ENCODE data around the gene FSD2.
A peak's percentile ranks its signal among the peaks of the same experiment; 100 is the strongest.

The FSD2 gene, protein sequence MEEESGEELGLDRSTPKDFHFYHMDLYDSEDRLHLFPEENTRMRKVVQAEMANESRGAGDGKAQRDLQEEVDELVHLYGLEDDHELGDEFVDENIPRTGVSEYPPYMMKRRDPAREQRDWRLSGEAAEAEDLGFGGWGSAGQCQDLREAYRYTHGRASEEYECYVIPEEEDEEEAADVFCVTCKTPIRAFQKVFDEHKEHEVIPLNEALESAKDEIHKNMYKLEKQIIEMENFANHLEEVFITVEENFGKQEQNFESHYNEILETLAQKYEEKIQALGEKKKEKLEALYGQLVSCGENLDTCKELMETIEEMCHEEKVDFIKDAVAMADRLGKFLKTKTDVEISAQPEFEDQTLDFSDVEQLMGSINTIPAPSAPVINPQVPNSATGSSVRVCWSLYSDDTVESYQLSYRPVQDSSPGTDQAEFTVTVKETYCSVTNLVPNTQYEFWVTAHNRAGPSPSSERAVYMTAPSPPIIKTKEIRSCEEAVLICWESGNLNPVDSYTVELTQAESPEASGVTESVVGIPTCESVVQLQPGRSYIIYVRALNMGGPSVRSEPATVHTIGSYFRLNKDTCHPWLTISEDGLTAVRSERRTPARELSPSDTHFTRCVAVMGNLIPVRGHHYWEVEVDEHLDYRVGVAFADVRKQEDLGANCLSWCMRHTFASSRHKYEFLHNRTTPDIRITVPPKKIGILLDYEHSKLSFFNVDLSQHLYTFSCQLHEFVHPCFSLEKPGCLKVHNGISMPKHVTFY

DNA sequence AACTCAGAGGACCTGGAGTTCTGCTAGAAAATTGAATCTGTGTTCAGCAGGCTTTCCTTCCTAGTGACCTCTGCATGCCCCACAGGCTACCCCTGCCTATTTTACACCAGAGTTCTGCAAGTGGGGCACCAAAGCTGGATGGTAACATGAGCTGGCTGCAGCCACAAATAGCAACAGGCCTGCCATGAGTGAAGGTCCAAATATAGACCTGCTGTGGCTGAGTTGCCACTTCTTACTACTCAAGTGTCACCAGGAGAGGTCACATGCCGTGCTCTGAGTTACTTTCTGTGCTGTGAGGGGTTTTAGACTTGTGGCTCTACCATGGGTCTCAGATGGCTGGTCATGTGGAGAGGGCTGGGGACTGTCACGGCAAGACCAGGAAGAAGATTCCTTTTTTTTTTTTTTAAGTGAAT lies at the start of gene FSD2:
FSD2 (minus strand) TSS at position 76 of the 413 bp plus-strand sequence. CDS start 18,679 bp downstream, outside the sequence.
- TF ChIP-seq, protein P1, sequence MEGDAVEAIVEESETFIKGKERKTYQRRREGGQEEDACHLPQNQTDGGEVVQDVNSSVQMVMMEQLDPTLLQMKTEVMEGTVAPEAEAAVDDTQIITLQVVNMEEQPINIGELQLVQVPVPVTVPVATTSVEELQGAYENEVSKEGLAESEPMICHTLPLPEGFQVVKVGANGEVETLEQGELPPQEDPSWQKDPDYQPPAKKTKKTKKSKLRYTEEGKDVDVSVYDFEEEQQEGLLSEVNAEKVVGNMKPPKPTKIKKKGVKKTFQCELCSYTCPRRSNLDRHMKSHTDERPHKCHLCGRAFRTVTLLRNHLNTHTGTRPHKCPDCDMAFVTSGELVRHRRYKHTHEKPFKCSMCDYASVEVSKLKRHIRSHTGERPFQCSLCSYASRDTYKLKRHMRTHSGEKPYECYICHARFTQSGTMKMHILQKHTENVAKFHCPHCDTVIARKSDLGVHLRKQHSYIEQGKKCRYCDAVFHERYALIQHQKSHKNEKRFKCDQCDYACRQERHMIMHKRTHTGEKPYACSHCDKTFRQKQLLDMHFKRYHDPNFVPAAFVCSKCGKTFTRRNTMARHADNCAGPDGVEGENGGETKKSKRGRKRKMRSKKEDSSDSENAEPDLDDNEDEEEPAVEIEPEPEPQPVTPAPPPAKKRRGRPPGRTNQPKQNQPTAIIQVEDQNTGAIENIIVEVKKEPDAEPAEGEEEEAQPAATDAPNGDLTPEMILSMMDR (IDR thresholded peaks at IDR 0.05; ENCODE audit: low read depth, low read length): no peak
- no peak for DNase-seq
- Histone ChIP-seq H3K27ac (no peak within 1 kb of the TSS), H3K36me3 (no peaks in the 10 kb centered on the region), H3K4me3 (ENCODE audit: low read depth, low read length) (no peak within 1 kb of the TSS), H3K9me3 (ENCODE audit: severe bottlenecking) (no peaks in the 10 kb centered on the region), H3K27me3 (ENCODE audit: insufficient read depth, low read depth, severe bottlenecking) (no peaks in the 10 kb centered on the region)

DNA sequence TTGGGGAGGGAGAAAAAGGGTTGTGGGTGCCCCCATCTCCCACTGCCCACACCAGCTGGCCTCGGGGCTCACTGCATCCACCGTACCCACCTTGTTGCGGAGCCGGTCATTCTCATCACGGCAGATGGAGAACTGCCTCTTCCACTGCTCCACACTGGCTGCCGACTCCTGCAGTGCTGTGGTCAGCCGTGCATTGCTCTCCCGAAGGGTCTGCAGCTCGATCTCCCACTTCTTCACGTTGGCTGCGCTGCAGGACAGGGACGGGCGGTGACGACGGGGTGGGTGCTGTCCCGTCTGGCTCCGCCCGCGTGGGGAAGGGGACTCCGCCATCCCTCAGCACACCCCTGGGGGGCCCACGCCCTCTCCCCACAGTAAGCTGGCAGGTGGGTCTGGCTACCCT lies 48.7 kb upstream of the FSD2 start:
- Histone ChIP-seq H3K4me3 (ENCODE audit: low read depth, low read length) (no peak overlapping the region), H3K27me3 (ENCODE audit: insufficient read depth, low read depth, severe bottlenecking) (no peaks in the 10 kb centered on the region), H3K36me3 (peaks cover 16% of the 10 kb centered on the region), H3K9me3 (ENCODE audit: severe bottlenecking) (no peaks in the 10 kb centered on the region), H3K27ac (no peak overlapping the region)
- TF ChIP-seq, protein P1 (IDR thresholded peaks at IDR 0.05; ENCODE audit: low read depth, low read length): no peak
- DNase-seq: no peak

DNA sequence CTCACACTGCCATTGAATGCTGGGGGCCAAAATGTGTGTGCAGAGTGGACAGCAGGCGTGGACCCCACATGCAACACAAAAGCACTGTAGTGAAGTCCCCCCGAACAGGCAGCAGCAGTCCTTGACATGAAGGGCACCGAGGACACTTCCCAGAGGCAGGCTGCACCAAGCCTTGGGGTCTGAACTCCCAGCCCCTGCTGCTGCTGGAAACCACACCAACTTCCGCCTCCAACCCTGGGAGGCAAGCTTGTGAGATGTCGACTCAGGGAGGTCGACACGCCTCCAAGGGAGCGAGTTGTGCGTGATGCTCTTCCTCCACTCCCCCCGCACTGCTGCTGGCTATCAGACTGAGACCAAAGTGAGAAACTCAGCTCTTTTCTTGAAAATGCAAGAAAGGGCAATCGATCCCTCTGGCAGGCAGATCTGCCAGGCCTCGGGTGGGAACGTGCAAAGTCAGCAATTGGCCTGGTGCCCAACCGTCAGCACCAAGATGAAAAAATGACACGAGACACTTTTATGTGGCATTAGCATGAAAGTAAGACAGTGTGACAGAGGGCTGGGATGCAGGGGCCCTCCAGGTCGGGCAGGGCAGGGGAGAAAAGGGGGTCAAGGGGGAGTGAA lies 47.2 kb upstream of the FSD2 start:
- H3K27ac ChIP-seq: no peak overlapping the region
- H3K4me3 ChIP-seq (ENCODE audit: low read depth, low read length): no peak overlapping the region
- TF ChIP-seq, protein P1 (IDR thresholded peaks at IDR 0.05; ENCODE audit: low read depth, low read length): no peak
- H3K27me3 ChIP-seq (ENCODE audit: insufficient read depth, low read depth, severe bottlenecking): no peaks in the 10 kb centered on the region
- DNase-seq: no peak
- H3K9me3 ChIP-seq (ENCODE audit: severe bottlenecking): no peaks in the 10 kb centered on the region
- H3K36me3 ChIP-seq: peaks cover 16% of the 10 kb centered on the region

DNA sequence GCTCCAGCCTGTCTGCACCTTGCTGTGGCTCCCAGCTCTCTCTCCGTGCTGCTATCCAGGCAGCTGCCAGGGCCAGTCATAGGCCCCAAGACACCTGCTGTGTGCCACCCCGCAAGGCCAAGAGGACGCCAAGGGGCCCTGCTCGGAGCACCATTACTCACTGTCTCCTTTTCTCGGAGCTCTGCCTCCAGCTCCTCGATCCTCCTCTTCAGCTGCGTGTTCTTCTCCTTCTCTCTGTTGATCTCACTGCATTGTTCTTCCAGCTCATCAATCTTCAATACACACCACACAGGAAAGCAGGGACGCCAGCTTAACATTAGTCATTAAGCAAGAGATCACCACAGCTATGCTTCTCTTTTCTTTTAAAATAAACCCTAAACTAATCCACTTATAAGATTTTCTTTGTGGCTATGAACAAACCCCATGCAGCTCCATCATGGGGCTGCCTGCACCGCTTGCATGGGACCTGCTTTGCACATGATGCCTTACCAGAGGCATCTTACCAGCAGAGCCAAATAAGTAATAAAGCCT lies 46.2 kb upstream of the FSD2 start:
- peak overlapping the region; percentile 59 for H3K27ac ChIP-seq
- H3K36me3 ChIP-seq: peaks cover 16% of the 10 kb centered on the region
- TF ChIP-seq, protein P1 (IDR thresholded peaks at IDR 0.05; ENCODE audit: low read depth, low read length): no peak
- DNase-seq: peak; percentile 25
- H3K9me3 ChIP-seq (ENCODE audit: severe bottlenecking): no peaks in the 10 kb centered on the region
- H3K4me3 ChIP-seq (ENCODE audit: low read depth, low read length): no peak overlapping the region
- no peaks in the 10 kb centered on the region for H3K27me3 ChIP-seq (ENCODE audit: insufficient read depth, low read depth, severe bottlenecking)

DNA sequence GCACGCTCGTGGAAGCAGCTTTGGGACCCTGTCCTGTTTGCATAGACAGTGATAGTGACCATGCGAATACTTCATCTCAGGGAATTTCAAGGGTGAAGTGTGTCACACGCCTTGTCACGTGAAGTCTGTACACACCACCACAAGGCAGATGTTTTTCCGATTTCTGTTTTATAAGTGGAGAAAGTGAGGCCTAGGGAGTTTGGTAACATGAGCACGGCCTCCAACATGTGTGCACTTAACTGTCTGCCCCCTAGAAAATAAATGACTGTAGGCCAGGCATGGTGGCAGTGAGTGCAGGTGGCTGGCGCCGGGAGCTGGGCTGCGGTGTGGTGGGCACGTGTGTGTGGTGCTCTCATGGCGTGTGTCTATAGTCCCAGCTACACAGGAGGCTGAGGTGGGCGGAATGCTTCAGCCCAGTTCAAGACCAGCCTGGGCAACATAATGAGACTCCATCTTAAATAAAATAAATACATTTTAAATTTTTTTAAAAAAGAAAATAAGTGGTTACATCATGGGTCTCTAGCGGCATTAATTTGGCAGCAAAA lies 45.5 kb upstream of the FSD2 start:
- H3K36me3 ChIP-seq: peaks cover 16% of the 10 kb centered on the region
- H3K27me3 ChIP-seq (ENCODE audit: insufficient read depth, low read depth, severe bottlenecking): no peaks in the 10 kb centered on the region
- TF ChIP-seq, protein P1 (IDR thresholded peaks at IDR 0.05; ENCODE audit: low read depth, low read length): no peak
- H3K27ac ChIP-seq: peak overlapping the region; percentile 59
- no peaks in the 10 kb centered on the region for H3K9me3 ChIP-seq (ENCODE audit: severe bottlenecking)
- DNase-seq: no peak
- H3K4me3 ChIP-seq (ENCODE audit: low read depth, low read length): no peak overlapping the region

Data from WERI-Rb-1 (cell line).